WTC11 (cell line): ENCODE measurements around the gene BCAS3. TPM values are rescaled to one million over a fixed set of nuclear protein-coding genes. Genes with fewer than 3 reads are reported as not detected.

Experiments
- ATAC-seq: fragments of 200-7000 bp; cut with Tn5 transposase; 2 replicates; pipeline ENCODE4 v1.10.0; 2021; ENCODE audit warnings: mild to moderate bottlenecking, moderate library complexity
- CTCF ChIA-PET: fragments of 300-600 bp; sonication (Branson Sonifier 250); formaldehyde crosslinking; loops from one replicate; lab custom pipeline; 2021; ENCODE audit warnings: antibody characterized with exemption; lab: Charles Lee
- POLR2A ChIA-PET: fragments of 350-600 bp; sonication (Branson Sonifier 250); formaldehyde crosslinking; loops from one replicate; lab custom pipeline; 2021; ENCODE audit warnings: antibody characterized with exemption; lab: Charles Lee
- DNase-seq: peaks from one replicate; pipeline ENCODE4 v3.0.0; 2021; ENCODE audit warnings: low spot score
- H3K27ac Mint-ChIP-seq: 2 replicates; pipeline ENCODE4 v1.8.0; 2021; ENCODE audit warnings: mixed read lengths
- H3K27me3 Mint-ChIP-seq: 2 replicates; pipeline ENCODE4 v1.8.0; 2021; ENCODE audit warnings: low read depth, mild to moderate bottlenecking, moderate library complexity, mixed read lengths
- H3K36me3 Mint-ChIP-seq: 2 replicates; pipeline ENCODE4 v1.8.0; 2021; ENCODE audit warnings: mixed read lengths
- H3K4me1 Mint-ChIP-seq: 2 replicates; pipeline ENCODE4 v1.8.0; 2022; ENCODE audit warnings: mixed read lengths
- H3K4me3 Mint-ChIP-seq: 2 replicates; pipeline ENCODE4 v1.8.0; 2021; ENCODE audit warnings: mild to moderate bottlenecking, moderate library complexity, mixed read lengths
- H3K9me3 Mint-ChIP-seq: 2 replicates; pipeline ENCODE4 v1.8.0; 2021; ENCODE audit warnings: mixed read lengths
- FOXP1 ChIP-seq: sonication (generic); formaldehyde crosslinking; IDR thresholded peaks from 2 replicates; pipeline ENCODE4 v1.8.0; 2022; ENCODE audit warnings: missing genetic modification reagents, mild to moderate bottlenecking, moderate library complexity, borderline replicate concordance
- JAZF1 ChIP-seq: fragments of 250-450 bp; sonication (Bioruptor Pico); IDR thresholded peaks from 2 replicates; pipeline ENCODE4 v1.9.0; 2021; ENCODE audit warnings: moderate library complexity, mild to moderate bottlenecking, inconsistent platforms
- MXD4 ChIP-seq: fragments of 250-450 bp; sonication (Bioruptor Pico); IDR thresholded peaks from 2 replicates; pipeline ENCODE4 v1.8.0; 2021; ENCODE audit warnings: mild to moderate bottlenecking, moderate library complexity, borderline replicate concordance
- NFATC4 ChIP-seq: fragments of 250-450 bp; sonication (Bioruptor Pico); IDR thresholded peaks from 2 replicates; pipeline ENCODE4 v1.9.0; 2021; ENCODE audit warnings: mild to moderate bottlenecking
- OVOL2 ChIP-seq: fragments of 250-450 bp; sonication (Bioruptor Pico); IDR thresholded peaks from 2 replicates; pipeline ENCODE4 v1.9.0; 2021; ENCODE audit warnings: mild to moderate bottlenecking, borderline replicate concordance
- RORB ChIP-seq: fragments of 250-450 bp; sonication (Bioruptor Pico); IDR thresholded peaks from 2 replicates; pipeline ENCODE4 v1.9.0; 2021; ENCODE audit warnings: mild to moderate bottlenecking
- SOX15 ChIP-seq: fragments of 250-450 bp; sonication (Bioruptor Pico); IDR thresholded peaks from 2 replicates; pipeline ENCODE4 v1.9.0; 2021; ENCODE audit warnings: mild to moderate bottlenecking
- ZNF232 ChIP-seq: sonication (generic); formaldehyde crosslinking; IDR thresholded peaks from 2 replicates; pipeline ENCODE4 v1.8.0; 2022; ENCODE audit warnings: mild to moderate bottlenecking, missing genetic modification reagents
- ZNF416 ChIP-seq: fragments of 250-450 bp; sonication (Bioruptor Pico); IDR thresholded peaks from 2 replicates; pipeline ENCODE4 v1.9.0; 2021; ENCODE audit warnings: mild to moderate bottlenecking, inconsistent platforms
- ZNF423 ChIP-seq: fragments of 250-450 bp; sonication (Bioruptor Pico); IDR thresholded peaks from 2 replicates; pipeline ENCODE4 v2.1.2; 2022; ENCODE audit warnings: mild to moderate bottlenecking, moderate library complexity
- total RNA-seq: library from RNA; stranded (reverse); gene quantifications from 3 replicates; pipeline ENCODE4 v1.2.3, GENCODE V29; 2021
- TF ChIP-seq, protein P1 (sequence below): sonication (generic); formaldehyde crosslinking; IDR thresholded peaks from 2 replicates; pipeline ENCODE4 v1.8.0; 2022; ENCODE audit warnings: mild to moderate bottlenecking, missing genetic modification reagents
- TF ChIP-seq, protein P2 (sequence below): fragments of 250-450 bp; sonication (Bioruptor Pico); IDR thresholded peaks from 2 replicates; pipeline ENCODE4 v2.1.2; 2022; ENCODE audit warnings: mild to moderate bottlenecking, moderate library complexity
- TF ChIP-seq, protein P3 (sequence below): fragments of 200-600 bp; IDR thresholded peaks from 2 replicates; pipeline ENCODE4 v1.8.0; 2022; ENCODE audit warnings: antibody characterized with exemption
- TF ChIP-seq, protein P4 (sequence below): sonication (generic); formaldehyde crosslinking; IDR thresholded peaks from 2 replicates; pipeline ENCODE4 v1.8.0; 2022; ENCODE audit warnings: mild to moderate bottlenecking, missing genetic modification reagents
- TF ChIP-seq, protein P5 (sequence below): sonication (generic); formaldehyde crosslinking; IDR thresholded peaks from 2 replicates; pipeline ENCODE4 v1.8.1; 2022; ENCODE audit warnings: low read depth, mild to moderate bottlenecking, moderate library complexity, missing genetic modification reagents, borderline replicate concordance
- TF ChIP-seq, protein P6 (sequence below): sonication (generic); formaldehyde crosslinking; IDR thresholded peaks from 2 replicates; pipeline ENCODE4 v1.8.0; 2022; ENCODE audit warnings: mild to moderate bottlenecking, missing genetic modification reagents
- TF ChIP-seq, protein P7 (sequence below): sonication (generic); formaldehyde crosslinking; IDR thresholded peaks from 2 replicates; pipeline ENCODE4 v1.8.1; 2023; ENCODE audit warnings: mild to moderate bottlenecking, missing genetic modification reagents, moderate library complexity

BCAS3 gene
- total RNA-seq, 1 experiment from 2014 or later: 15.5 TPM

DNA sequence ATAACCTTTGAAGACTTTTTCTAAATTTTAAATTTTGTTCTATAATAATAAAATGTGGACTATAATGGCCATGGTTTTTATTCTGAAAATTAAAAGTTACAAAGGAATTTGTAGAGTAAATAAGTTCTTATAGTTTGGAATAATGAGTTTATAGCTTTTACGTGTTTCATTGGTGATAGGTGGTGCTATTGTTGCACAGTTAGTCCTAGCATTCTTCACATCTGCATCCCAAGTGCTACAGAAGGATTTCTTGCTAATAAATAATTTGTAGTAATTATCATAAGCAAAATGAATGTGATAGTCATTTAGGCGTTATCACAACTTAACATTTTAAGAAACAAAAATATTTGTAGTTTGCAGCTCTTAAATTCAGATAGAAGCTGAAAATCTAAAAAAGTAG, 67.9 kb downstream of the BCAS3 start:
- no peaks in the 10 kb centered on the region for H3K27me3 Mint-ChIP-seq
- ChIA-PET POLR2A (no interaction called here), CTCF (interaction anchor here (1.0 to 1.1 kb wide), 2 partner anchors 25 to 226 kb away, joined by 3 read pairs; no protein-coding TSS in a partner anchor)
- peaks cover 4% of the 10 kb centered on the region for H3K36me3 Mint-ChIP-seq
- TF ChIP-seq, protein P1, sequence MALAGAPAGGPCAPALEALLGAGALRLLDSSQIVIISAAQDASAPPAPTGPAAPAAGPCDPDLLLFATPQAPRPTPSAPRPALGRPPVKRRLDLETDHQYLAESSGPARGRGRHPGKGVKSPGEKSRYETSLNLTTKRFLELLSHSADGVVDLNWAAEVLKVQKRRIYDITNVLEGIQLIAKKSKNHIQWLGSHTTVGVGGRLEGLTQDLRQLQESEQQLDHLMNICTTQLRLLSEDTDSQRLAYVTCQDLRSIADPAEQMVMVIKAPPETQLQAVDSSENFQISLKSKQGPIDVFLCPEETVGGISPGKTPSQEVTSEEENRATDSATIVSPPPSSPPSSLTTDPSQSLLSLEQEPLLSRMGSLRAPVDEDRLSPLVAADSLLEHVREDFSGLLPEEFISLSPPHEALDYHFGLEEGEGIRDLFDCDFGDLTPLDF (CRISPR knock-in tag): no peak
- TF ChIP-seq NFATC4 (CRISPR knock-in tag) (no peak), OVOL2 (no peak), ZNF416 (CRISPR knock-in tag) (no peak), ZNF423 (no peak), FOXP1 (CRISPR knock-in tag) (no peak), JAZF1 (CRISPR knock-in tag) (no peak), MXD4 (CRISPR knock-in tag) (no peak), SOX15 (CRISPR knock-in tag) (no peak), RORB (CRISPR knock-in tag) (no peak), ZNF232 (CRISPR knock-in tag) (no peak)
- TF ChIP-seq, protein P2, sequence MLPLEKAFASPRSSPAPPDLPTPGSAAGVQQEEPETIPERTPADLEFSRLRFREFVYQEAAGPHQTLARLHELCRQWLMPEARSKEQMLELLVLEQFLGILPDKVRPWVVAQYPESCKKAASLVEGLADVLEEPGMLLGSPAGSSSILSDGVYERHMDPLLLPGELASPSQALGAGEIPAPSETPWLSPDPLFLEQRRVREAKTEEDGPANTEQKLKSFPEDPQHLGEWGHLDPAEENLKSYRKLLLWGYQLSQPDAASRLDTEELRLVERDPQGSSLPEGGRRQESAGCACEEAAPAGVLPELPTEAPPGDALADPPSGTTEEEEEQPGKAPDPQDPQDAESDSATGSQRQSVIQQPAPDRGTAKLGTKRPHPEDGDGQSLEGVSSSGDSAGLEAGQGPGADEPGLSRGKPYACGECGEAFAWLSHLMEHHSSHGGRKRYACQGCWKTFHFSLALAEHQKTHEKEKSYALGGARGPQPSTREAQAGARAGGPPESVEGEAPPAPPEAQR: no peak
- TF ChIP-seq, protein P3, sequence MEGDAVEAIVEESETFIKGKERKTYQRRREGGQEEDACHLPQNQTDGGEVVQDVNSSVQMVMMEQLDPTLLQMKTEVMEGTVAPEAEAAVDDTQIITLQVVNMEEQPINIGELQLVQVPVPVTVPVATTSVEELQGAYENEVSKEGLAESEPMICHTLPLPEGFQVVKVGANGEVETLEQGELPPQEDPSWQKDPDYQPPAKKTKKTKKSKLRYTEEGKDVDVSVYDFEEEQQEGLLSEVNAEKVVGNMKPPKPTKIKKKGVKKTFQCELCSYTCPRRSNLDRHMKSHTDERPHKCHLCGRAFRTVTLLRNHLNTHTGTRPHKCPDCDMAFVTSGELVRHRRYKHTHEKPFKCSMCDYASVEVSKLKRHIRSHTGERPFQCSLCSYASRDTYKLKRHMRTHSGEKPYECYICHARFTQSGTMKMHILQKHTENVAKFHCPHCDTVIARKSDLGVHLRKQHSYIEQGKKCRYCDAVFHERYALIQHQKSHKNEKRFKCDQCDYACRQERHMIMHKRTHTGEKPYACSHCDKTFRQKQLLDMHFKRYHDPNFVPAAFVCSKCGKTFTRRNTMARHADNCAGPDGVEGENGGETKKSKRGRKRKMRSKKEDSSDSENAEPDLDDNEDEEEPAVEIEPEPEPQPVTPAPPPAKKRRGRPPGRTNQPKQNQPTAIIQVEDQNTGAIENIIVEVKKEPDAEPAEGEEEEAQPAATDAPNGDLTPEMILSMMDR: no peak
- TF ChIP-seq, protein P4, sequence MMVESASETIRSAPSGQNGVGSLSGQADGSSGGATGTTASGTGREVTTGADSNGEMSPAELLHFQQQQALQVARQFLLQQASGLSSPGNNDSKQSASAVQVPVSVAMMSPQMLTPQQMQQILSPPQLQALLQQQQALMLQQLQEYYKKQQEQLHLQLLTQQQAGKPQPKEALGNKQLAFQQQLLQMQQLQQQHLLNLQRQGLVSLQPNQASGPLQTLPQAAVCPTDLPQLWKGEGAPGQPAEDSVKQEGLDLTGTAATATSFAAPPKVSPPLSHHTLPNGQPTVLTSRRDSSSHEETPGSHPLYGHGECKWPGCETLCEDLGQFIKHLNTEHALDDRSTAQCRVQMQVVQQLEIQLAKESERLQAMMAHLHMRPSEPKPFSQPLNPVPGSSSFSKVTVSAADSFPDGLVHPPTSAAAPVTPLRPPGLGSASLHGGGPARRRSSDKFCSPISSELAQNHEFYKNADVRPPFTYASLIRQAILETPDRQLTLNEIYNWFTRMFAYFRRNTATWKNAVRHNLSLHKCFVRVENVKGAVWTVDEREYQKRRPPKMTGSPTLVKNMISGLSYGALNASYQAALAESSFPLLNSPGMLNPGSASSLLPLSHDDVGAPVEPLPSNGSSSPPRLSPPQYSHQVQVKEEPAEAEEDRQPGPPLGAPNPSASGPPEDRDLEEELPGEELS (CRISPR knock-in tag): no peak
- TF ChIP-seq, protein P5, sequence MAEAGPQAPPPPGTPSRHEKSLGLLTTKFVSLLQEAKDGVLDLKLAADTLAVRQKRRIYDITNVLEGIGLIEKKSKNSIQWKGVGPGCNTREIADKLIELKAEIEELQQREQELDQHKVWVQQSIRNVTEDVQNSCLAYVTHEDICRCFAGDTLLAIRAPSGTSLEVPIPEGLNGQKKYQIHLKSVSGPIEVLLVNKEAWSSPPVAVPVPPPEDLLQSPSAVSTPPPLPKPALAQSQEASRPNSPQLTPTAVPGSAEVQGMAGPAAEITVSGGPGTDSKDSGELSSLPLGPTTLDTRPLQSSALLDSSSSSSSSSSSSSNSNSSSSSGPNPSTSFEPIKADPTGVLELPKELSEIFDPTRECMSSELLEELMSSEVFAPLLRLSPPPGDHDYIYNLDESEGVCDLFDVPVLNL (CRISPR knock-in tag): no peak
- TF ChIP-seq, protein P6, sequence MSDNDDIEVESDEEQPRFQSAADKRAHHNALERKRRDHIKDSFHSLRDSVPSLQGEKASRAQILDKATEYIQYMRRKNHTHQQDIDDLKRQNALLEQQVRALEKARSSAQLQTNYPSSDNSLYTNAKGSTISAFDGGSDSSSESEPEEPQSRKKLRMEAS (CRISPR knock-in tag): no peak
- TF ChIP-seq, protein P7, sequence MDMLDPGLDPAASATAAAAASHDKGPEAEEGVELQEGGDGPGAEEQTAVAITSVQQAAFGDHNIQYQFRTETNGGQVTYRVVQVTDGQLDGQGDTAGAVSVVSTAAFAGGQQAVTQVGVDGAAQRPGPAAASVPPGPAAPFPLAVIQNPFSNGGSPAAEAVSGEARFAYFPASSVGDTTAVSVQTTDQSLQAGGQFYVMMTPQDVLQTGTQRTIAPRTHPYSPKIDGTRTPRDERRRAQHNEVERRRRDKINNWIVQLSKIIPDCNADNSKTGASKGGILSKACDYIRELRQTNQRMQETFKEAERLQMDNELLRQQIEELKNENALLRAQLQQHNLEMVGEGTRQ: no peak
- DNase-seq: no peak
- ATAC-seq: no peak
- H3K27ac Mint-ChIP-seq: no peak overlapping the region
- no peak overlapping the region for H3K4me3 Mint-ChIP-seq
- H3K4me1 Mint-ChIP-seq: peaks cover 39% of the 10 kb centered on the region
- H3K9me3 Mint-ChIP-seq: peaks cover 6% of the 10 kb centered on the region
